NB4 (cell line): ENCODE data around the gene PCDH15.

Experiments used
- MYC ChIP-seq: IDR thresholded peaks from 2 replicates; pipeline ENCODE4 v1.6.1; 2011; ENCODE audit warnings: low read depth, low read length
- POLR2A ChIP-seq: IDR thresholded peaks from 2 replicates; pipeline ENCODE4 v1.6.1; 2011; ENCODE audit warnings: mild to moderate bottlenecking; ENCODE audit not compliant: insufficient read length; ENCODE audit errors: extremely low read depth
- TF ChIP-seq, protein P1 (sequence below): IDR thresholded peaks from one replicate; pipeline ENCODE4 v1.5.1; 2012; ENCODE audit warnings: low read depth, low read length
- TF ChIP-seq, protein P2 (sequence below): IDR thresholded peaks from 2 replicates; pipeline ENCODE4 v1.6.1; 2011; ENCODE audit warnings: low read depth, low read length

DNA sequence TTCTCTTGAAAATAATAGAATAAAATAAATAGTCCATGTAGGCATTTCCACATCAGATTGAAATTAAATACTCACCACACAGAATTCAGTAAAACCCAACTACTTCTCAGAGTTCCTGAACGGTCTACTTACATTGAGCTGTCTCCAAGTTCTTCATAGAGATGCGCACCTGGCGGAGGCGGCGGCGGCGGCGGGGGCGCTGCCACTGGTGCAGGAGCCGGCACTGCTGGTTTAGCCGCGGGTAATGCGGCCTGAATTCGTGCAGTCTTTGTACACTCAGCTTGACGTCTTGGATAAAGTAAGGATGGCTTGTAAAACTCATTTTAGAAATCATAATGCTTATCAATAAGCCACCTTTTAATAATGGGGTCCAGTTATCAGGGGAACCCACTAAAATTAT lies 973.8 kb downstream of the PCDH15 start:
- TF ChIP-seq POLR2A (no peak), MYC (no peak)
- TF ChIP-seq, protein P1, sequence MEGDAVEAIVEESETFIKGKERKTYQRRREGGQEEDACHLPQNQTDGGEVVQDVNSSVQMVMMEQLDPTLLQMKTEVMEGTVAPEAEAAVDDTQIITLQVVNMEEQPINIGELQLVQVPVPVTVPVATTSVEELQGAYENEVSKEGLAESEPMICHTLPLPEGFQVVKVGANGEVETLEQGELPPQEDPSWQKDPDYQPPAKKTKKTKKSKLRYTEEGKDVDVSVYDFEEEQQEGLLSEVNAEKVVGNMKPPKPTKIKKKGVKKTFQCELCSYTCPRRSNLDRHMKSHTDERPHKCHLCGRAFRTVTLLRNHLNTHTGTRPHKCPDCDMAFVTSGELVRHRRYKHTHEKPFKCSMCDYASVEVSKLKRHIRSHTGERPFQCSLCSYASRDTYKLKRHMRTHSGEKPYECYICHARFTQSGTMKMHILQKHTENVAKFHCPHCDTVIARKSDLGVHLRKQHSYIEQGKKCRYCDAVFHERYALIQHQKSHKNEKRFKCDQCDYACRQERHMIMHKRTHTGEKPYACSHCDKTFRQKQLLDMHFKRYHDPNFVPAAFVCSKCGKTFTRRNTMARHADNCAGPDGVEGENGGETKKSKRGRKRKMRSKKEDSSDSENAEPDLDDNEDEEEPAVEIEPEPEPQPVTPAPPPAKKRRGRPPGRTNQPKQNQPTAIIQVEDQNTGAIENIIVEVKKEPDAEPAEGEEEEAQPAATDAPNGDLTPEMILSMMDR, result no peak
- TF ChIP-seq, protein P2, sequence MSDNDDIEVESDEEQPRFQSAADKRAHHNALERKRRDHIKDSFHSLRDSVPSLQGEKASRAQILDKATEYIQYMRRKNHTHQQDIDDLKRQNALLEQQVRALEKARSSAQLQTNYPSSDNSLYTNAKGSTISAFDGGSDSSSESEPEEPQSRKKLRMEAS, result no peak
